HG02884 (cell line): ENCODE results near the gene MPDZ.
"Not testable (repeated sequence)": the region's sequence is repeated elsewhere in the genome, so short reads cannot be mapped to it uniquely, and the experiment has no call there.

Experiments
- ATAC-seq: cut with Tn5 transposase; IDR thresholded peaks from one replicate; pipeline ENCODE4 v1.9.1; 2021; ENCODE audit warnings: mild to moderate bottlenecking, moderate library complexity; ENCODE audit not compliant: unreplicated experiment

MPDZ gene

GRCh38 chr9:13268469-13268868, 11.0 kb downstream of the MPDZ start:
- ATAC-seq: no peak

GRCh38 chr9:13267743-13268142, 11.7 kb downstream of the MPDZ start:
- ATAC-seq: no peak

- ATAC-seq: no peak
These were observed 13.3 kb downstream of the MPDZ start for GRCh38 chr9:13266167-13266566.

- ATAC-seq: no peak
These were observed 14.7 kb downstream of the MPDZ start for GRCh38 chr9:13264788-13265187.

- ATAC-seq: no peak
These were observed 16.0 kb downstream of the MPDZ start for GRCh38 chr9:13263511-13263910.

GRCh38 chr9:13252852-13253251, 26.6 kb downstream of the MPDZ start:
- no peak for ATAC-seq

GRCh38 chr9:13244181-13244580, 35.3 kb downstream of the MPDZ start:
- no peak for ATAC-seq

- no peak for ATAC-seq
These were observed 38.2 kb downstream of the MPDZ start for GRCh38 chr9:13241283-13241682.

- no peak for ATAC-seq
These were observed 39.8 kb downstream of the MPDZ start for GRCh38 chr9:13239660-13240059.

- ATAC-seq: no peak
These were observed 40.3 kb downstream of the MPDZ start for GRCh38 chr9:13239208-13239607.

GRCh38 chr9:13234932-13235331, 44.6 kb downstream of the MPDZ start:
- ATAC-seq: no peak

GRCh38 chr9:13228431-13228830, 51.1 kb downstream of the MPDZ start:
- no peak for ATAC-seq

- no peak for ATAC-seq
These were observed 55.1 kb downstream of the MPDZ start for GRCh38 chr9:13224366-13224765.

- not testable (repeated sequence) for ATAC-seq
These were observed 56.8 kb downstream of the MPDZ start for GRCh38 chr9:13222733-13223132.

GRCh38 chr9:13221741-13222140, 57.8 kb downstream of the MPDZ start:
- ATAC-seq: no peak

GRCh38 chr9:13220837-13221236, 58.7 kb downstream of the MPDZ start:
- no peak for ATAC-seq

GRCh38 chr9:13215791-13216554, 63.5 kb downstream of the MPDZ start:
- ATAC-seq: no peak

GRCh38 chr9:13213998-13214397, 65.5 kb downstream of the MPDZ start:
- ATAC-seq: no peak

- ATAC-seq: no peak
These were observed 66.2 kb downstream of the MPDZ start for GRCh38 chr9:13213337-13213736.

- no peak for ATAC-seq
These were observed 69.2 kb downstream of the MPDZ start for GRCh38 chr9:13210306-13210705.

- no peak for ATAC-seq
These were observed 70.0 kb downstream of the MPDZ start for GRCh38 chr9:13209498-13209897.

GRCh38 chr9:13205824-13206223, 73.7 kb downstream of the MPDZ start:
- no peak for ATAC-seq

- ATAC-seq: no peak
These were observed 89.5 kb downstream of the MPDZ start for GRCh38 chr9:13190040-13190439.
